ENCODE results near the gene PRKCE. TPM values are rescaled to one million over a fixed set of nuclear protein-coding genes. Genes with fewer than 3 reads are reported as not detected.

PRKCE gene
- total RNA-seq, 1 donor from 2014 or later = 85.0 TPM

GRCh38 chr2:46016091-46016490 lies 364.6 kb downstream of the PRKCE start:
- DNase-seq (no peak), ATAC-seq (no peak)
- H3K27me3 ChIP-seq (ENCODE audit: low read depth) = no peaks in the 10 kb centered on the region
- H3K9me3 ChIP-seq = no peaks in the 10 kb centered on the region
- peaks cover 35% of the 10 kb centered on the region for H3K36me3 ChIP-seq
- no peak overlapping the region for H3K4me3 ChIP-seq
- H3K4me1 ChIP-seq = peaks cover 19% of the 10 kb centered on the region
- no peak for TF ChIP-seq CTCF (IDR thresholded peaks at IDR 0.05)
- intact Hi-C loops (cut with DNase I) = no loop called here
- H3K27ac ChIP-seq = no peak overlapping the region

GRCh38 chr2:46018773-46019591 lies 367.5 kb downstream of the PRKCE start:
- H3K9me3 ChIP-seq = no peaks in the 10 kb centered on the region
- no peak overlapping the region for H3K4me3 ChIP-seq
- ATAC-seq (peak in 1 of 2 donors; percentile 20), DNase-seq (no peak)
- peaks cover 21% of the 10 kb centered on the region for H3K4me1 ChIP-seq
- H3K27me3 ChIP-seq (ENCODE audit: low read depth) = no peaks in the 10 kb centered on the region
- TF ChIP-seq CTCF (IDR thresholded peaks at IDR 0.05) = no peak
- H3K27ac ChIP-seq = no peak overlapping the region
- H3K36me3 ChIP-seq = peaks cover 16% of the 10 kb centered on the region
- intact Hi-C loops (cut with DNase I) = no loop called here

- intact Hi-C loops (cut with DNase I) = no loop called here
- no peak overlapping the region for H3K27ac ChIP-seq
- H3K9me3 ChIP-seq = no peaks in the 10 kb centered on the region
These were observed 368.9 kb downstream of the PRKCE start for GRCh38 chr2:46020416-46020815.

GRCh38 chr2:46023165-46023854 lies 371.8 kb downstream of the PRKCE start:
- peaks cover 8% of the 10 kb centered on the region for H3K36me3 ChIP-seq
- no peak overlapping the region for H3K4me3 ChIP-seq
- TF ChIP-seq CTCF (IDR thresholded peaks at IDR 0.05) = no peak
- DNase-seq (no peak), ATAC-seq (no peak)
- H3K4me1 ChIP-seq = peaks cover 9% of the 10 kb centered on the region
- no peaks in the 10 kb centered on the region for H3K9me3 ChIP-seq
- intact Hi-C loops (cut with DNase I) = no loop called here
- no peaks in the 10 kb centered on the region for H3K27me3 ChIP-seq (ENCODE audit: low read depth)
- no peak overlapping the region for H3K27ac ChIP-seq

More at GRCh38 chr2:46020416-46020815, 368.9 kb downstream of the PRKCE start:
- Histone ChIP-seq H3K4me3 (no peak overlapping the region), H3K4me1 (peaks cover 17% of the 10 kb centered on the region), H3K36me3 (peaks cover 8% of the 10 kb centered on the region), H3K27me3 (ENCODE audit: low read depth) (no peaks in the 10 kb centered on the region)
- no peak for ATAC-seq
- no peak for DNase-seq
- no peak for TF ChIP-seq CTCF (IDR thresholded peaks at IDR 0.05)

GRCh38 chr2:46024146-46024779 lies 372.8 kb downstream of the PRKCE start:
- Histone ChIP-seq H3K36me3 (peaks cover 8% of the 10 kb centered on the region), H3K9me3 (no peaks in the 10 kb centered on the region), H3K27me3 (ENCODE audit: low read depth) (no peaks in the 10 kb centered on the region), H3K4me3 (no peak overlapping the region), H3K4me1 (peaks cover 15% of the 10 kb centered on the region), H3K27ac (no peak overlapping the region)
- ATAC-seq (no peak), DNase-seq (no peak)
- TF ChIP-seq CTCF (IDR thresholded peaks at IDR 0.05) = no peak
- intact Hi-C loops (cut with DNase I) = no loop called here
